HG03354 (cell line): ENCODE data around the gene DPM2.
A peak's percentile ranks its signal among the peaks of the same experiment; 100 is the strongest.

ENCODE experiments used
- ATAC-seq: cut with Tn5 transposase; IDR thresholded peaks from one replicate; pipeline ENCODE4 v1.9.1; 2021; ENCODE audit warnings: mild to moderate bottlenecking; ENCODE audit not compliant: unreplicated experiment, poor library complexity, severe bottlenecking

Gene DPM2

DNA sequence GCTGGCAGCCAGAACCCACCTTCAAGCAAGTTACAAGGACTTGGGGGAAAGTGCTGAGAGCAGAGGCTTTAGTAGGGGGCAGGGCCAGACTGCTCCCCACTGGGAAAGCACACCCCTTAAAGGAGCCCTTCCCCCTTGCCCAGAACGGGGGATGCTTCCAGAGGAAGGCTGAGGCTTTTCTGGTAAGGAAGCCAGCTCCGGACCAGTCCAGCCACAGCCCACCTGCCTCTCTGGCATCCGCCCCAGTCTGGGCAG, 4.2 kb upstream of the DPM2 start:
- ATAC-seq = no peak

- no peak for ATAC-seq
Measured at GRCh38 chr9:127941062-127941960, 3.7 kb upstream of the DPM2 start.

DNA sequence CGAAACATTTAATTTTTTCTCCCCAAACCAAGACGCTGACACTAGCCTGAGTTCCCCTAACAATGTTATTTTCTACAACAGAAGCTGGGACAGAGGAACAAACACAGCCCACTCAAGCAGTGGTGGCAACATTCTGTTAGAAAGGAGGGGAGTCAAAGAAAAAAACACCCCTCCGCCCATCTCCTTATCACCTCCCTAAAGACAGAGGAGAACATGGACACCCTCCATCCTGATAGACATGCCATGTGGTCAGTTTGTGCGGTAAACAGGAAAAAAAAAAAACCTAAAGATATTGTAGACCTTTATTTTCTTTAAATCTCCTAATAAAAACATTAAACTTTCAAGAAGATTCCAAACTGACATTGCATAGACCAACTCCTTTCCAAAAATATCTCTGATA, 2.9 kb upstream of the DPM2 start:
- ATAC-seq = no peak

DNA sequence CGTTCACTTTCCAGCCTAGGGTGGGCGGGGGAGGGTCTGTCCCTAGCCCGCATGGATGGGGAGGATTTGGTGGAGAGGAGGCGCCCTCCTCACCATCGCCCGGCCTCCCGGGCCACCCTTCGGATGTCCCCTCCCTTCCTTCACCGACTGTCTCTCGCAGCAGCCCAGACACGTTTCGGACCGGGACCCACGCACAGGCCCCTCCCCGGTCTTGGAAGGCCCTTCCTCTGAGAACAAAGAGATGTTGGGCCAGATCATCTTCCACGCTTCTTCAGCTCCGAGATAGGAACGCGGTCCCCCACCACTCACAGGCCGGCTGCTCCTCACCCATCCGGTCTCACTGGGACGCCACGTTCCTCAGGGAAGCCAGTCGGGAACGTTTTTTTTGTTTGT, 640 bp upstream of the DPM2 start:
- no peak for ATAC-seq

DNA sequence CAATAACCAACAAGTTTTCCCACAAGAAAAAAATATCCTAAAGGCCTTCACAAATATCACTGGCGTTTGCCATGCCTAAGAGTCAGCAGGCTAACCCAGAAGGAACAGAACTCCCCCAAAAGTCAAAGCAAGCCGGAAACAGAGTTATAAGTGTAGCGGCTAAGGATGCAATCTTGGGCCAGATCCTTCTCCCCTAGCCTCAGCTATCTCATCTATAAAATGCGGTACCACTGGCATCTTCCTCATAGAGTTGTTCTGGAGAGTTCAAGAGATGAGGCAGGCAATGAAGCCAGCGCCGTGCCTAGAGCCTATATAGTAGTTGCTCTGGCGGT, 632 bp downstream of the DPM2 start:
- no peak for ATAC-seq

- no peak for ATAC-seq
Measured at GRCh38 chr9:127936347-127936852, 1.3 kb downstream of the DPM2 start.

- ATAC-seq = no peak
Measured at GRCh38 chr9:127935765-127936221, 1.9 kb downstream of the DPM2 start.

DNA sequence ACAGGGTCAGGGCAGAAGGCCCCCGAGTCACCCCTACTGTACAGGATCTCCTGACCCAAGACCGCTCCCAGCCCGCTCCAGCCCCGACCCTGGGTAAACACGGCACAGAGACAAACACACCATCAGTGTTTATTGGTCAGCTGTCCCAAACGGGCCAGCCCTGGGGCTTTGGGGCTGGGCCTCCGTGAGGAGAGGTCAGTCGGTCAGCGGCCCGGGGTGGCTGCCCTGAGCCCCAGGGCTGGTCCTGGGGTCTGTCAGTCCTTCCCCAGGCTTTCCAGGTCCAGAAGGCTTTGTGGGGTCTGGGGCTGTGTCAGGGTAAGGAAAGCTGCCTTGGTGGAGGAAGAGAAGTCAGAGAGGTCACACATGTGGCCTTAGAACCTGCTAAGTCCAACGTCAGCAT, 2.7 kb downstream of the DPM2 start:
- ATAC-seq = no peak

DNA sequence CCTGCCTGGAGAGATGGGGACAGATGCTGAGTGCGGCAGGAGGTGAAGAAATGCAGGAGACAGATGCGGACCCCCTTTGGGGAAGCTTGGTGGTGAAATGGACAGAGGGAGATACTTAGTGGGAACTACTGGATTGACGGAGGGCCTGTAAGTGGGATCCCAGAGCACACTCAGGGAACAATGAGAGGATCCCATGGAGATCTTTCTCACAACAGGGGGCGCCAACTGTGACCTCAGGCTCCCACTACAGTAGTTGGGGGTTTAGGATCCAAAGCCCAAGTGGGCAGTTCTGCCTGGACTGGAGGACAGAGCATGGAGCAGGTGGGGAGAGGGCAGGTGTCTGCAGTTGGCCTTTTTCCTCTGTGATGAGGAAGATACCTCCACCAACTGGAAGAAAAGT, 3.4 kb downstream of the DPM2 start:
- ATAC-seq = no peak

- peak; percentile 37 for ATAC-seq
Measured at GRCh38 chr9:127931092-127931881, 6.4 kb downstream of the DPM2 start.

DNA sequence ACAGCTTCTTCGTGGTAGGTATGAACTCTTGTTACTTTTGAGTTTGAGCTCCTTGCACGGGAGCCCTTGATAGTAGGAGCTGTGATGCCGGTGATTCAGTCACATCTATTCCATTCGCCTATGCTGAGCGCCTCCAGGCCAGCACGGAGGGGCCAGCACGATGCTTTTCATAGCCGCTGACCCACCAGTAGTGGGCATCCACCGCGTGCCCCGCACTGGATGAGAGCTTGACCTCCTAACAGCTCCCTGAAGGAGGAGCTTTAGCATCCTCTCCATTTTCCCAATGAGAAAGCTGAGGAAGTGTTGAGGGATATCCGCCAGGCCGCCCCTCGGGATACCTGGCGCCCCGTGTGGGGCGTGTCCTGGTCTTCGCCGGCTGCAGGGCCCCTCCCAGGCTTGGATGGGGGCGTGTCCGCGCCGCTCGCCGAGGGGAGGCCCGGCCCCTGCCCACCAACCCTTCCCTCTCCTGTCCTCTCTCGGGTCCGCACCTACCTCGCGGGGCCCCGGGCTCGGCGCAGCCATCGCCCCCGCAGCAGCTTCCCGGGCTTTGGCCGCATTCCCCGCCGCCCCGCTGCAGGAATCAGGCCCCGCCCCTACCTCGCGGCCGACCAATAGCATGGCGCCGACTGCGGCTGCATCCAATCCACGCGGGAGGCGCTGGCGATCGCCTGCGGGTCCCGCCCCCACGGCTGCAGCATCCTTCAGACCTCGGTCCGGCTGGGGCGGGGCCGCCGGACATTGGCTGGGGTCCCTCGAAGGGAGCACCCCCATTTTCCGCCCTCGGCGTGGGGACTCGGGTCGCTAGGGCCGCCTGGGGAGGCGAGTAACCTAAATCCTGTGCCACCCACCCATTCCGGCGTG, 7.2 kb downstream of the DPM2 start, which contains the start of gene PIP5KL1:
Gene PIP5KL1, minus strand, starts transcription at position 547 of the 861 bp plus-strand sequence. Its CDS starts 25 bp downstream, at position 522.
- ATAC-seq = peak; percentile 79

GRCh38 chr9:127929625-127929979, 8.1 kb downstream of the DPM2 start:
- no peak for ATAC-seq

- no peak for ATAC-seq
Measured at GRCh38 chr9:127928676-127929624, 8.7 kb downstream of the DPM2 start.

- ATAC-seq = no peak
Measured at GRCh38 chr9:127927988-127928675, 9.5 kb downstream of the DPM2 start.

GRCh38 chr9:127927201-127927987, 10.3 kb downstream of the DPM2 start:
- ATAC-seq = no peak

DNA sequence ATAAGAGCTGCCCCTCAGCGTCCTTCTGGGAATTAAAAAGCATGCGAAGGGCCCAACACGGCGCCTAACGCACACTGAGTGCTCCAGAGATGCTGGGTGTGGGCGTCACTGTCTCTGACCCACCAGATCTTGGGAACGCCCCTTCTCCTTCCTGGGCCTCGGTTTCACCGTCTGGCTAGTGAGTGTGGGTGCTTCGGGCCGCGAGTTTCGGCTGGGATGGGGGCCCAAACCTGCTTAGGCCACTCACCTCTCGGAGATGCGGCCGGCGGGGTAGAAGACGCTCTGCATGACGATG, 10.8 kb downstream of the DPM2 start:
- ATAC-seq = no peak

DNA sequence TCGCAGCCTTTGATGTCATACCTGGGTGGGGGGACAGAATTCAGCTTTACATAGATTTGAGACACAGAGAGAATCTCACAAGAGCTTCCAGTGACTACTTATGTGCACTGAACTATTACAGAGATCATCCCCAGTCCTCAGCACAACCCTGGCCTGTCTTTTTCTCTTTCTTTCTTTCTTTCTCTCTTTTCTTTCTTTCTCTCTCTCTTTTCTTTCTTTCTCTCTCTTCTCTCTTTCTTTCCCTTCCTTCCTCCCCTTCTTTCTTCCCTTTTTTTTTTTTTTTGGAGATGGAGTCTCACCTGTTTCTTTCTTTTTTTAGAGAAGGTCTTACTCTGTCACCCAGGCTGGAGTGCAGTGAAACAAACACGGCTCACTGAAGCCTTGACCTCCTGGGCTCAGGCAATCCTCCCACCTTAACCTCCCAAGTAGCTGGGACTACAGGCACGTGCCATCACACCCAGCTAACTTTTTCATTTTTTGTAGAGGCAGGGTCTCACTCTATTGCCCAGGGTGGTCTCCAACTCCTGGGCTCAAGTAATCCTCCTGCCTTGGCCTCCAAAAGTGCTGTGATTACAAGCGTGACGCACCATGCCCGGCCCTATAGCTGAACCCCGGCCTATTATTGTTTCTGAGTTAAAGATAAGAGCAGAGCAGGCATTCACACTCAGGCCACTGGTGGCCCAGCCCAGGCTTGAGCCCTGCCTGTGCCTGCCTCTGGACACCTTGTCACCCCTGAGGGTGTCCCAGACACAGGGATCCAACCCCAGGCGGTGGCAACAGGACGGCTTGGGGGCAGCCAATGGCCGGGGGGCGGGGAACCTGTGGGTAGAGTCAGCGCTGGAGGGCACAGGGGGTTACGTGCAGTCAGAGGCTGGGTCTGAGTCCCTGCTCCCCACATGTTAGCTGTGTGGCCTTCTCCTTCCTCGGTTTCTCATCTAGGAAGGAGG, 11.4 kb downstream of the DPM2 start:
- ATAC-seq = no peak
